ENCODE data around the gene SLC7A6.
A peak's percentile ranks its signal among the peaks of the same experiment; 100 is the strongest.
"Not testable (repeated sequence)": the region's sequence is repeated elsewhere in the genome, so short reads cannot be mapped to it uniquely, and the experiment has no call there.

SLC7A6 gene

GRCh38 chr16:68285683-68286082 lies 21.4 kb downstream of the SLC7A6 start:
- no peak for DNase-seq

- DNase-seq, result no peak
These were observed 22.1 kb downstream of the SLC7A6 start for GRCh38 chr16:68286153-68287074.

GRCh38 chr16:68287276-68288251 lies 23.2 kb downstream of the SLC7A6 start:
- peak; percentile 76 for DNase-seq

- no peak for DNase-seq
These were observed 23.9 kb downstream of the SLC7A6 start for GRCh38 chr16:68288252-68288650.

GRCh38 chr16:68288796-68289195 lies 24.5 kb downstream of the SLC7A6 start:
- DNase-seq, result not testable (repeated sequence)

- no peak for DNase-seq
These were observed 24.9 kb downstream of the SLC7A6 start for GRCh38 chr16:68289202-68289601.

- DNase-seq, result no peak
These were observed 25.4 kb downstream of the SLC7A6 start for GRCh38 chr16:68289621-68290329.

GRCh38 chr16:68290450-68290849 lies 26.1 kb downstream of the SLC7A6 start:
- no peak for DNase-seq

- DNase-seq, result no peak
These were observed 26.9 kb downstream of the SLC7A6 start for GRCh38 chr16:68291227-68291626.

GRCh38 chr16:68292425-68292824 lies 28.1 kb downstream of the SLC7A6 start:
- no peak for DNase-seq

GRCh38 chr16:68296291-68296690 lies 32.0 kb downstream of the SLC7A6 start:
- DNase-seq, result no peak

- no peak for DNase-seq
These were observed 32.4 kb downstream of the SLC7A6 start for GRCh38 chr16:68296693-68297092.

GRCh38 chr16:68297908-68298307 lies 33.6 kb downstream of the SLC7A6 start:
- DNase-seq, result no peak

- no peak for DNase-seq
These were observed 34.0 kb downstream of the SLC7A6 start for GRCh38 chr16:68298312-68298711.

GRCh38 chr16:68298907-68299561 lies 34.7 kb downstream of the SLC7A6 start:
- DNase-seq, result no peak

- no peak for DNase-seq
These were observed 35.5 kb downstream of the SLC7A6 start for GRCh38 chr16:68299571-68300453.

- no peak for DNase-seq
These were observed 36.6 kb downstream of the SLC7A6 start for GRCh38 chr16:68300734-68301459.

GRCh38 chr16:68306633-68307032 lies 42.3 kb downstream of the SLC7A6 start:
- DNase-seq, result no peak

GRCh38 chr16:68309799-68310198 lies 45.5 kb downstream of the SLC7A6 start:
- DNase-seq, result no peak

GRCh38 chr16:68310437-68310773 lies 46.1 kb downstream of the SLC7A6 start:
- no peak for DNase-seq
